Suprapubic skin (tissue), 4 donors: Measurements from ENCODE around the gene PIWIL4. TPM values are rescaled to one million over a fixed set of nuclear protein-coding genes. Genes with fewer than 3 reads are reported as not detected.

Source experiments
- DNase-seq, 2 donors: peaks; one replicate each; pipeline ENCODE4 v3.0.0-alpha.2; 2019; ENCODE audit warnings: low spot score in 2 of 2
- H3K27ac ChIP-seq: fragments of 200-600 bp; sonication (generic); one replicate; pipeline ENCODE4 v1.5.1; 2019
- H3K27me3 ChIP-seq: fragments of 200-600 bp; sonication (generic); one replicate; pipeline ENCODE4 v1.5.1; 2019
- H3K36me3 ChIP-seq: fragments of 200-600 bp; sonication (generic); one replicate; pipeline ENCODE4 v1.5.1; 2019
- H3K4me1 ChIP-seq: fragments of 200-600 bp; sonication (generic); one replicate; pipeline ENCODE4 v1.5.1; 2019
- H3K4me3 ChIP-seq: fragments of 200-600 bp; sonication (generic); one replicate; pipeline ENCODE4 v1.5.1; 2019; ENCODE audit warnings: mild to moderate bottlenecking
- H3K9me3 ChIP-seq: fragments of 200-600 bp; sonication (generic); one replicate; pipeline ENCODE4 v1.5.1; 2019
- EP300 ChIP-seq: sonication (generic); formaldehyde crosslinking; IDR thresholded peaks from one replicate; pipeline ENCODE4 v1.6.1; 2017; ENCODE audit warnings: antibody characterized with exemption
- POLR2A ChIP-seq, 2 donors: fragments of 450-650 bp; IDR thresholded peaks; one replicate each; pipeline ENCODE4 v1.6.1; 2017; ENCODE audit warnings: antibody characterized with exemption in 2 of 2, mild to moderate bottlenecking in 2 of 2, moderate library complexity in 2 of 2
- POLR2AphosphoS5 ChIP-seq, 3 donors: sonication (generic); formaldehyde crosslinking; IDR thresholded peaks; one replicate each; pipeline ENCODE4 v1.6.1; 2017; ENCODE audit warnings: antibody characterized with exemption in 3 of 3
- WGBS: methylation state at CpG from one replicate; pipeline ENCODE4 v1.1.5; 2018; 5-methylcytosine and 5-hydroxymethylcytosine counted together
- total RNA-seq, 4 donors: library from RNA; depleted of rRNA; stranded (reverse); fragments of >200 nt; gene quantifications; one replicate each; pipeline ENCODE4 v1.1.0, GENCODE V29; 2016
- TF ChIP-seq, protein P1 (sequence below), 2 donors: fragments of 200-600 bp in 1 of 2; fragments of 450-650 bp in 1 of 2; sonication (generic) in 1 of 2; IDR thresholded peaks; one replicate each; pipeline ENCODE4 v1.5.1; 2016 to 2019; ENCODE audit warnings: antibody characterized with exemption in 2 of 2, mild to moderate bottlenecking in 1 of 2, moderate library complexity in 1 of 2

Gene PIWIL4
- total RNA-seq, 4 donors from 2014 or later: 0.91 to 2.5 (median 1.8) TPM

DNA sequence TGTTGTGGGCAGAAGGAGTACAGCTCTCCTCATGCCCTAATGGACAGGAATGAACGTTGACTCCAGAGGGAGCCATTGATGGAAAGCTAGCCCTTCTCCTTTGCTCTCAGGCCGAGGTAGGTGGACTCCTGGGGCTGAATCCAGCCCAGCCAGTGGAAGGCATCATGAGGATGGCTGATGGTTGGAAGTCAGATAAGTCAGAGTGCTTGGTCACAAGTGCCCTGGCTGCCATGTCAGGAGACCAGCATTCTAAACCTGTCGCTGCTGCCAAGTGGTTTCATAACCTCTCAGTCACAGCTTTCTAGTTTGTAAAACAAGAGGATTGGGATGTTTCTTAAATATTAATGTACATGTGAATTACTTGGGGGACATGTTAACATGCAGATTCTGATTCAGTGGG, 32.3 kb downstream of the PIWIL4 start:
- Histone ChIP-seq H3K4me1 (no peaks in the 10 kb centered on the region), H3K9me3 (no peaks in the 10 kb centered on the region), H3K27ac (no peak overlapping the region), H3K36me3 (no peaks in the 10 kb centered on the region), H3K27me3 (no peaks in the 10 kb centered on the region), H3K4me3 (no peak overlapping the region)
- TF ChIP-seq POLR2A (IDR thresholded peaks at IDR 0.05) (no peak), EP300 (no peak), POLR2AphosphoS5 (IDR thresholded peaks at IDR 0.05) (no peak)
- TF ChIP-seq, protein P1, sequence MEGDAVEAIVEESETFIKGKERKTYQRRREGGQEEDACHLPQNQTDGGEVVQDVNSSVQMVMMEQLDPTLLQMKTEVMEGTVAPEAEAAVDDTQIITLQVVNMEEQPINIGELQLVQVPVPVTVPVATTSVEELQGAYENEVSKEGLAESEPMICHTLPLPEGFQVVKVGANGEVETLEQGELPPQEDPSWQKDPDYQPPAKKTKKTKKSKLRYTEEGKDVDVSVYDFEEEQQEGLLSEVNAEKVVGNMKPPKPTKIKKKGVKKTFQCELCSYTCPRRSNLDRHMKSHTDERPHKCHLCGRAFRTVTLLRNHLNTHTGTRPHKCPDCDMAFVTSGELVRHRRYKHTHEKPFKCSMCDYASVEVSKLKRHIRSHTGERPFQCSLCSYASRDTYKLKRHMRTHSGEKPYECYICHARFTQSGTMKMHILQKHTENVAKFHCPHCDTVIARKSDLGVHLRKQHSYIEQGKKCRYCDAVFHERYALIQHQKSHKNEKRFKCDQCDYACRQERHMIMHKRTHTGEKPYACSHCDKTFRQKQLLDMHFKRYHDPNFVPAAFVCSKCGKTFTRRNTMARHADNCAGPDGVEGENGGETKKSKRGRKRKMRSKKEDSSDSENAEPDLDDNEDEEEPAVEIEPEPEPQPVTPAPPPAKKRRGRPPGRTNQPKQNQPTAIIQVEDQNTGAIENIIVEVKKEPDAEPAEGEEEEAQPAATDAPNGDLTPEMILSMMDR (IDR thresholded peaks at IDR 0.05): no peak
- 88% methylated on average over 3 of the region's 3 CpGs for WGBS
- no peak for DNase-seq

DNA sequence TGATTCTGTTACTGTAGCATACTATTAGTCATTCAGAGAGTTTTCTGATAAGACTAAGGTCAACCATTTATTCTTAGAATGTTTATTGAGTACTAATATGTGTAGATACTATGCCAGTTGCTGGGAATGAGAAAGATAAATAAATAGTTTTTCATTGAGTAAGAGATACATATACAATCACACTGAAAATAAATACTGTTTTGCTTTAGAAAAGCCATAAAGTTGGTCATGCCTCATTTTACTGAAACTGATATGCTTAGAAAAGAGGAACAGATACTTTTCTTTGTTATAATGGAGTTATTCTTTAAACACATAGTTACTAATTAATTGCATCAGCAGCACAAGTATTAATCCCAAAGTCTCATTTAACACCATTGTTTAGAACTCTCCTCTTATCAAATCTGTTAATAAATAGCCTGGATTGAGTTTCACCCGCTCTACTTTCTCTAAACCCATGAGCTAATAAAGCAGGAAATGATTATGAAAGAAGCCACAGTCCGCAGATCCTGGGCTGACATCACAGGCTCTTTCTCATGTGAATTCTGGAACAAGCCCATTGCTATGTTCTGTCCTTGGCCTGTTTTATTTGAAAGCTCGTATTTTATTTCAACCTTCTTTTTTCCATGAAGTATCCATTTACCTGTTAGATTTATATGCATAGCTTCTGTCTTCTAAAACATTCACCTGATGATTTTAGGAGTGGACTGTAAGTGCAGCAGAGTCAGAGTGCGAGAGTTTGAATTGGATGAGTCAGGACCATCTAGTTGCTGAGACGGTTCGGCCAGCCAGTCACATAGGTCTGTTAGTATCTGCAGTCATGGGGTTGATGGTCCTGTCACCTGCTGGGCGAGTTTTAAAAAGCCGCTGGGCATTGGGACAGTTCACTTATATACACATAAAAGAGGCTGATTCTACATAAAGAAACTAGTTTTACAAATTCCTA, 35.5 kb downstream of the PIWIL4 start:
- no peaks in the 10 kb centered on the region for H3K4me1 ChIP-seq
- H3K27me3 ChIP-seq: no peaks in the 10 kb centered on the region
- peak in 1 of 2 donors; percentile 63 for DNase-seq
- WGBS: 90% methylated on average over 8 of the region's 8 CpGs
- TF ChIP-seq POLR2AphosphoS5 (IDR thresholded peaks at IDR 0.05): no peak
- TF ChIP-seq, protein P1 (IDR thresholded peaks at IDR 0.05): peak in 1 of 2 donors; percentile 25
- TF ChIP-seq EP300: no peak
- no peak for TF ChIP-seq POLR2A (IDR thresholded peaks at IDR 0.05)
- no peak overlapping the region for H3K27ac ChIP-seq
- no peaks in the 10 kb centered on the region for H3K9me3 ChIP-seq
- no peaks in the 10 kb centered on the region for H3K36me3 ChIP-seq
- H3K4me3 ChIP-seq: no peak overlapping the region

DNA sequence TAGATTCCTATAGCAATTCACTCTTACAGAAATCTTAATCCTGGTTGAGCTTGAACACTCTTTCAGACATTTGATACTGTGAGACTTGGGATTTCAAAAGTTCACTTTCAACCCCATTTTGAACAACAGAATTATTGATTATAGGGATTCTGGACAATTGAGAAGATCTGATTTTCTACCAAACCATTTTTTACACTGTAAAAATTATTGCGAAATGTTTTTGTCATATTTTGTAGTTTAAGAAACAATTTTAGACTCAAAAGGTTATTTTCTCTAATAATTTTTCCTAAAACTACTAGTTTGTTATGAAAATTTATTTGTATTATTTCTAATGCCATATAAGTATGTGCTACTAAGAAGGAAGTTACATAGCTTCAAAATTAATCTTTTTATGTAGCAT, 36.4 kb downstream of the PIWIL4 start:
- Histone ChIP-seq H3K27me3 (no peaks in the 10 kb centered on the region), H3K4me1 (no peaks in the 10 kb centered on the region), H3K27ac (no peak overlapping the region), H3K36me3 (no peaks in the 10 kb centered on the region), H3K4me3 (no peak overlapping the region), H3K9me3 (no peaks in the 10 kb centered on the region)
- TF ChIP-seq POLR2AphosphoS5 (IDR thresholded peaks at IDR 0.05) (no peak), POLR2A (IDR thresholded peaks at IDR 0.05) (no peak)
- WGBS: 98% methylated on average over 1 of the region's 1 CpG
- DNase-seq: no peak

DNA sequence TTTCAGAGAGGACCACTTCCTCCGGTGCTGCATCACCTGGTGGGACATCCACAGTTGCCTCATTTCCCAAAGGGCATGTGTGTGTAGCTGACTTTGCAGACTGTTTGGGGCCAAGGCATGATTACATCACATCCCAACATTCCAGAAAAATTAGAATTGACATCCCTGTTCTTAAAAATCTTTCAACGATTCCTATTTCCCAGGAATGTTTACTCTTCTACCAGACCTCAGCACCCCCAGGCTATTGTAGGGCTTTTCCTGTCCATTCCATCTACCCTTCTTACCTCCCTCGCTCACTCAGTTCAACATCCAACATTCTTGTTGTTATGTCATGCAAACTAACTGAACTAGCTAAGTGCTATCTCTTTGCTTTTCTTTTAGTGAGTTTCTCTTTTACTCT, 37.3 kb downstream of the PIWIL4 start:
- no peaks in the 10 kb centered on the region for H3K36me3 ChIP-seq
- H3K27ac ChIP-seq: no peak overlapping the region
- no peak for TF ChIP-seq EP300
- TF ChIP-seq, protein P1 (IDR thresholded peaks at IDR 0.05): no peak
- TF ChIP-seq POLR2AphosphoS5 (IDR thresholded peaks at IDR 0.05): no peak
- no peak for TF ChIP-seq POLR2A (IDR thresholded peaks at IDR 0.05)
- DNase-seq: no peak
- 81% methylated on average over 3 of the region's 3 CpGs for WGBS
- H3K4me3 ChIP-seq: no peak overlapping the region
- no peaks in the 10 kb centered on the region for H3K9me3 ChIP-seq
- no peaks in the 10 kb centered on the region for H3K4me1 ChIP-seq
- H3K27me3 ChIP-seq: no peaks in the 10 kb centered on the region

DNA sequence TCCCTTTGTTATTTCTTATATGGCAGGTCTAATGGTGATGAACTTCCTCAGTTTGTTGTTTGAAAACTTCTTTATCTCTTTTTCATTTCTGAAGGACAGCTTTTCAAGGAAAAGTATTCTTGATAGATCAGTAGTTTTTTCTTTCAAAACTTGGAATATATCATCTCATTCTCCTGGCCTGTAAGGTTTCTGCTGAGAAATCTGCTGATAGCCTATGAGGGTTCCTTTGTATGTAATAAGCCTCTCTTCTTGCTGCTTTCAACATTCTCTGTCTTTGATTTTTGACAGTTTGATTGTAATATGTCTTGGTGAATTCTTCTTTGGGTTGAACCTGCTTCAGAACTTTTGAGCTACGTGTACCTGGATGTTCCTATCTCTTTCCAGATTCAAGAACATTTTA, 46.0 kb downstream of the PIWIL4 start:
- DNase-seq: no peak
- peaks cover 20% of the 10 kb centered on the region for H3K9me3 ChIP-seq
- no peaks in the 10 kb centered on the region for H3K27me3 ChIP-seq
- 88% methylated on average over 1 of the region's 1 CpG for WGBS
- no peaks in the 10 kb centered on the region for H3K4me1 ChIP-seq
- TF ChIP-seq EP300: no peak
- no peak for TF ChIP-seq POLR2A (IDR thresholded peaks at IDR 0.05)
- TF ChIP-seq, protein P1 (IDR thresholded peaks at IDR 0.05): no peak
- no peak for TF ChIP-seq POLR2AphosphoS5 (IDR thresholded peaks at IDR 0.05)
- H3K4me3 ChIP-seq: no peak overlapping the region
- H3K27ac ChIP-seq: no peak overlapping the region
- peaks cover 2% of the 10 kb centered on the region for H3K36me3 ChIP-seq
